Keratinocyte (primary cell): ENCODE measurements around the gene NRARP. TPM values are rescaled to one million over a fixed set of nuclear protein-coding genes. Genes with fewer than 3 reads are reported as not detected.

Experiments
- DNase-seq: peaks from one replicate; pipeline ENCODE4 v3.0.0-alpha.2; 2011; ENCODE audit warnings: low read depth, missing footprints, low spot score
- FAIRE-seq: peaks from 2 replicates; lab custom pipeline; 2011; peaks lifted over from hg19 to GRCh38; lab: Jason Lieb, UNC
- H2AFZ ChIP-seq: 2 replicates; pipeline ENCODE4 v1.6.0; 2012; ENCODE audit warnings: low read length, control low read depth, inconsistent platforms; ENCODE audit not compliant: control insufficient read depth
- H3K27ac ChIP-seq: 2 replicates; pipeline ENCODE4 v1.5.1; 2011; ENCODE audit warnings: low read length; ENCODE audit not compliant: control insufficient read depth, insufficient read depth
- H3K27me3 ChIP-seq: 3 replicates; pipeline ENCODE4 v1.6.0; 2011; ENCODE audit warnings: low read length; ENCODE audit not compliant: control insufficient read depth, insufficient read depth; ENCODE audit errors: extremely low read depth
- H3K36me3 ChIP-seq, 2 experiments: 2 replicates in 1 of 2; 3 replicates in 1 of 2; pipeline ENCODE4 v1.5.1; 2011; ENCODE audit warnings: low read length in 2 of 2, mild to moderate bottlenecking in 1 of 2; ENCODE audit not compliant: control insufficient read depth in 2 of 2, insufficient read depth in 2 of 2; ENCODE audit errors: extremely low read depth in 1 of 2
- H3K4me1 ChIP-seq: 3 replicates; pipeline ENCODE4 v1.5.1; 2011; ENCODE audit warnings: low read length; ENCODE audit not compliant: control insufficient read depth, insufficient read depth; ENCODE audit errors: extremely low read depth
- H3K4me2 ChIP-seq: 3 replicates; pipeline ENCODE4 v1.6.0; 2011; ENCODE audit warnings: low read depth, low read length; ENCODE audit not compliant: control insufficient read depth, insufficient read depth; ENCODE audit errors: extremely low read depth
- H3K4me3 ChIP-seq, 3 experiments: fragments of 200-600 bp in 1 of 3; sonication (generic) in 1 of 3; 2 replicates in 2 of 3; 3 replicates in 1 of 3; pipeline ENCODE4 v1.5.1; 2011 to 2016; ENCODE audit warnings: low read length in 3 of 3, mild to moderate bottlenecking in 3 of 3, control low read depth in 2 of 3, inconsistent platforms in 1 of 3, low read depth in 1 of 3, mixed read lengths in 1 of 3, mixed run types in 1 of 3, moderate library complexity in 1 of 3; ENCODE audit not compliant: control insufficient read depth in 2 of 3, insufficient read depth in 2 of 3; ENCODE audit errors: extremely low read depth in 1 of 3
- H3K79me2 ChIP-seq: 2 replicates; pipeline ENCODE4 v1.6.0; 2012; ENCODE audit warnings: low read length; ENCODE audit not compliant: control insufficient read depth, insufficient read depth
- H3K9ac ChIP-seq: 3 replicates; pipeline ENCODE4 v1.6.0; 2011; ENCODE audit warnings: low read length; ENCODE audit not compliant: control insufficient read depth, insufficient read depth; ENCODE audit errors: extremely low read depth
- H3K9me1 ChIP-seq: 3 replicates; pipeline ENCODE4 v1.6.0; 2011; ENCODE audit warnings: low read length; ENCODE audit not compliant: control insufficient read depth, insufficient read depth; ENCODE audit errors: extremely low read depth
- H3K9me3 ChIP-seq: 2 replicates; pipeline ENCODE4 v1.5.1; 2012; ENCODE audit warnings: low read depth, low read length; ENCODE audit not compliant: control insufficient read depth
- H4K20me1 ChIP-seq: 3 replicates; pipeline ENCODE4 v1.6.0; 2011; ENCODE audit warnings: low read length; ENCODE audit not compliant: control insufficient read depth, insufficient read depth; ENCODE audit errors: extremely low read depth
- EZH2 ChIP-seq: IDR thresholded peaks from one replicate; pipeline ENCODE4 v1.6.1; 2012; ENCODE audit warnings: inconsistent platforms, mild to moderate bottlenecking, low read length, moderate library complexity
- dilution Hi-C: fragments of 300-500 bp; cut with MboI; formaldehyde crosslinking; loops from one replicate; pipeline ENCODE4 v1.7.0; 2020; ENCODE audit warnings: low sequenced_read_pairs; ENCODE audit not compliant: extremely low pct_ligation_motif_present
- polyA plus RNA-seq, 5 experiments: library from polyadenylated mRNA; depleted of rRNA in 3 of 5; stranded (reverse) in 3 of 5; stranded (forward) in 1 of 5; unstranded in 1 of 5; fragments of >200 nt; gene quantifications; 1 replicate in 1 of 5; 2 replicates in 3 of 5; 3 replicates in 1 of 5; pipeline versions ENCODE4 v1.2.1 to v1.2.3, GENCODE V29; 2011 to 2012; ENCODE audit warnings: missing spikeins in 2 of 5, low read depth in 1 of 5, low replicate concordance in 1 of 5
- TF ChIP-seq, protein P1 (sequence below), 3 experiments: IDR thresholded peaks in 1 of 3; conservative IDR thresholded peaks in 1 of 3; optimal IDR thresholded peaks in 1 of 3; 2 replicates in 2 of 3; 3 replicates in 1 of 3; pipeline versions ENCODE3 to v1.5.1; 2011; ENCODE audit warnings: low read length in 3 of 3, mild to moderate bottlenecking in 3 of 3, moderate library complexity in 2 of 3, control low read depth in 1 of 3, inconsistent platforms in 1 of 3; ENCODE audit not compliant: insufficient read depth in 2 of 3; ENCODE audit errors: extremely low read depth in 1 of 3

NRARP gene
- polyA plus RNA-seq, 1 donor (not counting 4 experiments of a cell fraction or from before 2014, with no cell fraction given), result 2.4 TPM

DNA sequence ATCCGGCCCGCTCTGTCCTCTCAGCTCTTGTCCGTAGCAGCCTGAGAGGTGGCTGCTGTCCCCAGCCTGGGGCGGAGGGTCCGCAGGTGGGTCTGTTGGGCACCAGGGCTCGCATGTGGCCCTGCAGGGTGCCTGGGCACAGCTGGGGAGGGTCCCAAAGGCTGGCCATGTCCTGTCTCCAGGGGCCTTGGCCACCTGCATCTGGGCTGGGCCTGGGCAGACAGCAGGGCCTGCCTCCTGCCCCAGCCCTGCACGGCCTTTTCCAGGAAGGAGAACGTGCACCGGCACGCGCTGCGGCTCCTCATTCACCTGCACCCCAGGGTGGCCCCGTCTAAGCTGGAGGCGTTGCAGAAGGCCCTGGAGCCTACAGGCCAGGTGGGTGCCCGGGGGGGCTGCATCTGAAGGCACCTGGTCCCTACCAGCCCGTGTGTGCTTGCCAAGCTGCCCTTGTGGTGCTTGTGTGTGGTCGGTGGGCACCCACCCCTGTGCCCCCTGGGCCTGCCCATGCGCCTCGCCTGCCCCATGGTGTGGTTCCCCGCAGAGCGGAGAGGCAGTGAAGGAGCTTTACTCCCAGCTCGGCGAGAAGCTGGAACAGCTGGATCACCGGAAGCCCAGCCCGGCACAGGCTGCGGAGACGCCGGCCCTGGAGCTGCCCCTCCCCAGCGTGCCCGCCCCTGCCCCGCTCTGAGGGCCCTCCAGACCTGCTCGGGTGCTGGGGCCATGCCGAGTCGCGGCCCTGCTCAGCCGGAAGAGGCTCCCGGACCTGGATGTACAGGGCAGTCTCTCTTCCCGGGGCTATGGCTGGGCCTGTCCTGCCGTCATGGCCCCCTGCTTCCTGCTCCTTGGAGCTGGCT, 29.6 kb downstream of the NRARP start:
- no peak overlapping the region for H3K27ac ChIP-seq
- H3K79me2 ChIP-seq, result peaks cover 4% of the 10 kb centered on the region
- H3K4me3 ChIP-seq, result no peak overlapping the region
- no peak overlapping the region for H3K4me2 ChIP-seq
- TF ChIP-seq, protein P1, sequence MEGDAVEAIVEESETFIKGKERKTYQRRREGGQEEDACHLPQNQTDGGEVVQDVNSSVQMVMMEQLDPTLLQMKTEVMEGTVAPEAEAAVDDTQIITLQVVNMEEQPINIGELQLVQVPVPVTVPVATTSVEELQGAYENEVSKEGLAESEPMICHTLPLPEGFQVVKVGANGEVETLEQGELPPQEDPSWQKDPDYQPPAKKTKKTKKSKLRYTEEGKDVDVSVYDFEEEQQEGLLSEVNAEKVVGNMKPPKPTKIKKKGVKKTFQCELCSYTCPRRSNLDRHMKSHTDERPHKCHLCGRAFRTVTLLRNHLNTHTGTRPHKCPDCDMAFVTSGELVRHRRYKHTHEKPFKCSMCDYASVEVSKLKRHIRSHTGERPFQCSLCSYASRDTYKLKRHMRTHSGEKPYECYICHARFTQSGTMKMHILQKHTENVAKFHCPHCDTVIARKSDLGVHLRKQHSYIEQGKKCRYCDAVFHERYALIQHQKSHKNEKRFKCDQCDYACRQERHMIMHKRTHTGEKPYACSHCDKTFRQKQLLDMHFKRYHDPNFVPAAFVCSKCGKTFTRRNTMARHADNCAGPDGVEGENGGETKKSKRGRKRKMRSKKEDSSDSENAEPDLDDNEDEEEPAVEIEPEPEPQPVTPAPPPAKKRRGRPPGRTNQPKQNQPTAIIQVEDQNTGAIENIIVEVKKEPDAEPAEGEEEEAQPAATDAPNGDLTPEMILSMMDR (optimal IDR thresholded peaks at IDR 0.05 in 1 of 3, IDR thresholded peaks at IDR 0.05 in 1 of 3, conservative IDR thresholded peaks at IDR 0.05 in 1 of 3; ENCODE audit: extremely low read depth in 1 of 3, insufficient read depth in 2 of 3, low read length in 3 of 3), result no peak
- no peak for TF ChIP-seq EZH2
- H3K4me1 ChIP-seq, result peaks cover 26% of the 10 kb centered on the region
- H3K27me3 ChIP-seq, result no peaks in the 10 kb centered on the region
- peaks cover 12% of the 10 kb centered on the region for H4K20me1 ChIP-seq
- FAIRE-seq, result no peak
- no peaks in the 10 kb centered on the region for H3K9me1 ChIP-seq
- H3K36me3 ChIP-seq, result peaks cover 20 to 28% of the 10 kb centered on the region in 2 experiments
- DNase-seq, result no peak
- dilution Hi-C loops, result no loop called here
- no peak overlapping the region for H2AFZ ChIP-seq
- H3K9ac ChIP-seq, result no peak overlapping the region
- no peaks in the 10 kb centered on the region for H3K9me3 ChIP-seq

- Histone ChIP-seq H3K9ac (no peak overlapping the region), H3K27me3 (no peaks in the 10 kb centered on the region), H4K20me1 (peaks cover 12% of the 10 kb centered on the region), H3K36me3 (peaks cover 23 to 28% of the 10 kb centered on the region in 2 experiments), H3K9me1 (no peaks in the 10 kb centered on the region), H3K4me3 (no peak overlapping the region), H3K4me2 (no peak overlapping the region), H2AFZ (no peak overlapping the region), H3K9me3 (no peaks in the 10 kb centered on the region), H3K79me2 (peaks cover 4% of the 10 kb centered on the region), H3K27ac (no peak overlapping the region), H3K4me1 (peaks cover 19% of the 10 kb centered on the region)
- FAIRE-seq (no peak), DNase-seq (no peak)
- dilution Hi-C loops, result no loop called here
- no peak for TF ChIP-seq EZH2
- TF ChIP-seq, protein P1 (optimal IDR thresholded peaks at IDR 0.05 in 1 of 3, IDR thresholded peaks at IDR 0.05 in 1 of 3, conservative IDR thresholded peaks at IDR 0.05 in 1 of 3; ENCODE audit: extremely low read depth in 1 of 3, insufficient read depth in 2 of 3, low read length in 3 of 3), result no peak
These were observed 30.4 kb downstream of the NRARP start for GRCh38 chr9:137271696-137272076.
